Kidney epithelial cell (primary cell): Measurements from ENCODE around the gene HUS1B. TPM values are rescaled to one million over a fixed set of nuclear protein-coding genes. Genes with fewer than 3 reads are reported as not detected.

Source experiments
- total RNA-seq: library from RNA; depleted of rRNA; stranded (reverse); fragments of >200 nt; gene quantifications from 2 replicates; pipeline ENCODE4 v1.2.3, GENCODE V29; 2015

HUS1B gene
- total RNA-seq, 1 donor from 2014 or later, result not detected

Other genes with a start within 250 kb of the HUS1B start
- 32.5 and 35.3 TPM in 2 replicates for gene EXOC2, start 36.0 kb upstream of the HUS1B start, total RNA-seq